ENCODE results near the gene KAT6B. TPM values are rescaled to one million over a fixed set of nuclear protein-coding genes. Genes with fewer than 3 reads are reported as not detected.

The KAT6B gene
- total and polyA plus RNA-seq, 2 of the 8 experiments (the other 6 are each of a cell fraction or from before 2014, with no cell fraction given): 7.3 to 30.8 TPM

DNA sequence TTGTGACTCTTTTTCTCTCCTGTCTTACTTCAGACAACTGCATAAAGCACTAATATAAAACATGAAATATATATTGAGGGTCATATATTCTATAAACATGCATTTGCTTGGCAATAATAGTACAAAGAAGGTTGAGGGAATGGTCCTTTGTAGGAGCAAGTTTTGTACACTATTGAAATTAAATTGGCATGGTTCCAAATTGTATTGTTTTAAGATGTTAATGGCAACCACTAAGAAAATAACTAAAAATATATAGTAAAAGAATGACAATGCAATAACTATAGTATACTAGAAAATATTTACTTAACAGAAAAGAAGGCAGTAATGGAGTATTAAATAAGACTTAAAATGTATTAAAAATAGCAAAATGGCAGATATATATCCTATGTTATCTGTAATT is 33.7 kb upstream of the KAT6B start (continued):
- TF ChIP-seq, protein P1, sequence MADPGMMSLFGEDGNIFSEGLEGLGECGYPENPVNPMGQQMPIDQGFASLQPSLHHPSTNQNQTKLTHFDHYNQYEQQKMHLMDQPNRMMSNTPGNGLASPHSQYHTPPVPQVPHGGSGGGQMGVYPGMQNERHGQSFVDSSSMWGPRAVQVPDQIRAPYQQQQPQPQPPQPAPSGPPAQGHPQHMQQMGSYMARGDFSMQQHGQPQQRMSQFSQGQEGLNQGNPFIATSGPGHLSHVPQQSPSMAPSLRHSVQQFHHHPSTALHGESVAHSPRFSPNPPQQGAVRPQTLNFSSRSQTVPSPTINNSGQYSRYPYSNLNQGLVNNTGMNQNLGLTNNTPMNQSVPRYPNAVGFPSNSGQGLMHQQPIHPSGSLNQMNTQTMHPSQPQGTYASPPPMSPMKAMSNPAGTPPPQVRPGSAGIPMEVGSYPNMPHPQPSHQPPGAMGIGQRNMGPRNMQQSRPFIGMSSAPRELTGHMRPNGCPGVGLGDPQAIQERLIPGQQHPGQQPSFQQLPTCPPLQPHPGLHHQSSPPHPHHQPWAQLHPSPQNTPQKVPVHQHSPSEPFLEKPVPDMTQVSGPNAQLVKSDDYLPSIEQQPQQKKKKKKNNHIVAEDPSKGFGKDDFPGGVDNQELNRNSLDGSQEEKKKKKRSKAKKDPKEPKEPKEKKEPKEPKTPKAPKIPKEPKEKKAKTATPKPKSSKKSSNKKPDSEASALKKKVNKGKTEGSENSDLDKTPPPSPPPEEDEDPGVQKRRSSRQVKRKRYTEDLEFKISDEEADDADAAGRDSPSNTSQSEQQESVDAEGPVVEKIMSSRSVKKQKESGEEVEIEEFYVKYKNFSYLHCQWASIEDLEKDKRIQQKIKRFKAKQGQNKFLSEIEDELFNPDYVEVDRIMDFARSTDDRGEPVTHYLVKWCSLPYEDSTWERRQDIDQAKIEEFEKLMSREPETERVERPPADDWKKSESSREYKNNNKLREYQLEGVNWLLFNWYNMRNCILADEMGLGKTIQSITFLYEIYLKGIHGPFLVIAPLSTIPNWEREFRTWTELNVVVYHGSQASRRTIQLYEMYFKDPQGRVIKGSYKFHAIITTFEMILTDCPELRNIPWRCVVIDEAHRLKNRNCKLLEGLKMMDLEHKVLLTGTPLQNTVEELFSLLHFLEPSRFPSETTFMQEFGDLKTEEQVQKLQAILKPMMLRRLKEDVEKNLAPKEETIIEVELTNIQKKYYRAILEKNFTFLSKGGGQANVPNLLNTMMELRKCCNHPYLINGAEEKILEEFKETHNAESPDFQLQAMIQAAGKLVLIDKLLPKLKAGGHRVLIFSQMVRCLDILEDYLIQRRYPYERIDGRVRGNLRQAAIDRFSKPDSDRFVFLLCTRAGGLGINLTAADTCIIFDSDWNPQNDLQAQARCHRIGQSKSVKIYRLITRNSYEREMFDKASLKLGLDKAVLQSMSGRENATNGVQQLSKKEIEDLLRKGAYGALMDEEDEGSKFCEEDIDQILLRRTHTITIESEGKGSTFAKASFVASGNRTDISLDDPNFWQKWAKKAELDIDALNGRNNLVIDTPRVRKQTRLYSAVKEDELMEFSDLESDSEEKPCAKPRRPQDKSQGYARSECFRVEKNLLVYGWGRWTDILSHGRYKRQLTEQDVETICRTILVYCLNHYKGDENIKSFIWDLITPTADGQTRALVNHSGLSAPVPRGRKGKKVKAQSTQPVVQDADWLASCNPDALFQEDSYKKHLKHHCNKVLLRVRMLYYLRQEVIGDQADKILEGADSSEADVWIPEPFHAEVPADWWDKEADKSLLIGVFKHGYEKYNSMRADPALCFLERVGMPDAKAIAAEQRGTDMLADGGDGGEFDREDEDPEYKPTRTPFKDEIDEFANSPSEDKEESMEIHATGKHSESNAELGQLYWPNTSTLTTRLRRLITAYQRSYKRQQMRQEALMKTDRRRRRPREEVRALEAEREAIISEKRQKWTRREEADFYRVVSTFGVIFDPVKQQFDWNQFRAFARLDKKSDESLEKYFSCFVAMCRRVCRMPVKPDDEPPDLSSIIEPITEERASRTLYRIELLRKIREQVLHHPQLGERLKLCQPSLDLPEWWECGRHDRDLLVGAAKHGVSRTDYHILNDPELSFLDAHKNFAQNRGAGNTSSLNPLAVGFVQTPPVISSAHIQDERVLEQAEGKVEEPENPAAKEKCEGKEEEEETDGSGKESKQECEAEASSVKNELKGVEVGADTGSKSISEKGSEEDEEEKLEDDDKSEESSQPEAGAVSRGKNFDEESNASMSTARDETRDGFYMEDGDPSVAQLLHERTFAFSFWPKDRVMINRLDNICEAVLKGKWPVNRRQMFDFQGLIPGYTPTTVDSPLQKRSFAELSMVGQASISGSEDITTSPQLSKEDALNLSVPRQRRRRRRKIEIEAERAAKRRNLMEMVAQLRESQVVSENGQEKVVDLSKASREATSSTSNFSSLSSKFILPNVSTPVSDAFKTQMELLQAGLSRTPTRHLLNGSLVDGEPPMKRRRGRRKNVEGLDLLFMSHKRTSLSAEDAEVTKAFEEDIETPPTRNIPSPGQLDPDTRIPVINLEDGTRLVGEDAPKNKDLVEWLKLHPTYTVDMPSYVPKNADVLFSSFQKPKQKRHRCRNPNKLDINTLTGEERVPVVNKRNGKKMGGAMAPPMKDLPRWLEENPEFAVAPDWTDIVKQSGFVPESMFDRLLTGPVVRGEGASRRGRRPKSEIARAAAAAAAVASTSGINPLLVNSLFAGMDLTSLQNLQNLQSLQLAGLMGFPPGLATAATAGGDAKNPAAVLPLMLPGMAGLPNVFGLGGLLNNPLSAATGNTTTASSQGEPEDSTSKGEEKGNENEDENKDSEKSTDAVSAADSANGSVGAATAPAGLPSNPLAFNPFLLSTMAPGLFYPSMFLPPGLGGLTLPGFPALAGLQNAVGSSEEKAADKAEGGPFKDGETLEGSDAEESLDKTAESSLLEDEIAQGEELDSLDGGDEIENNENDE (IDR thresholded peaks at IDR 0.05; ENCODE audit: insufficient replicate concordance, low read length): no peak
- TF ChIP-seq NRF1 (IDR thresholded peaks at IDR 0.05; ENCODE audit: low read depth, low read length) (no peak), RXRA (IDR thresholded peaks at IDR 0.05; ENCODE audit: insufficient read depth, low read depth, low read length) (no peak), POU5F1 (IDR thresholded peaks at IDR 0.05; ENCODE audit: low read depth, low read length) (no peak), SUZ12 (IDR thresholded peaks at IDR 0.05; ENCODE audit: low read length) (no peak), POLR2AphosphoS5 (IDR thresholded peaks at IDR 0.05; ENCODE audit: low read depth, low read length) (no peak), BACH1 (IDR thresholded peaks at IDR 0.05; ENCODE audit: low read length) (no peak), USF2 (IDR thresholded peaks at IDR 0.05; ENCODE audit: low read length) (no peak), EGR1 (IDR thresholded peaks at IDR 0.05; ENCODE audit: borderline replicate concordance, low read depth, low read length) (no peak), CREB1 (IDR thresholded peaks at IDR 0.05) (no peak), JUND (IDR thresholded peaks at IDR 0.05; ENCODE audit: low read length) (no peak), SIN3A (conservative IDR thresholded peaks at IDR 0.05 in 1 of 2, IDR thresholded peaks at IDR 0.05 in 1 of 2; ENCODE audit: low read depth in 1 of 2, low read length in 2 of 2) (no peak)

Measured in H1 (cell line).